PFSK-1 (cell line): ENCODE measurements around the gene SHPK.

Source experiments
- POLR2AphosphoS5 ChIP-seq: IDR thresholded peaks from 2 replicates; pipeline ENCODE4 v1.6.1; 2012; ENCODE audit warnings: low read depth, mild to moderate bottlenecking, control low read depth, low read length, moderate library complexity
- SIN3A ChIP-seq: IDR thresholded peaks from 2 replicates; pipeline ENCODE4 v1.6.1; 2012; ENCODE audit warnings: mild to moderate bottlenecking, low read length, moderate library complexity, borderline replicate concordance; ENCODE audit not compliant: insufficient read depth

DNA sequence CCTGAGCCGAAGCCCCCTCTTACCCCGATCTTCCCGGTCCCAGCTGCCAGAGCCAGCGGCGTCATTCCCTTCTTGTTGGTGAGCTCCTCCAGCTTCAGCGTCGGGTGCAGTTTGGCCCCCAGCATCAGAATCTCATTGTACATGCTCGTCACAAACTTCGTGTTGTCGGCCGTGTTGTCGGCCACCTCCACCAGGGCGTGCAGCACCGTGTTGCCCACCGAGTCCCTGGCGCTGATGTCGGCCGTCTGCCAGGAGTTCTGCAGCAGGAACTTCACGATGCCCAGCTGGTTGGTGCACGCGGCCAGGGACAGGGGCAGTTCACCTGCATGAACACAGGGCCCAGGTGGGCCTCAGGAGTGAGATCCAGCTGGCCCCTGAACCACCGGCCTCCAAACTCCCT is 46.3 kb downstream of the SHPK start:
- TF ChIP-seq POLR2AphosphoS5 = no peak
- TF ChIP-seq SIN3A = no peak
